ENCODE results near the gene ALAS1.

DNA sequence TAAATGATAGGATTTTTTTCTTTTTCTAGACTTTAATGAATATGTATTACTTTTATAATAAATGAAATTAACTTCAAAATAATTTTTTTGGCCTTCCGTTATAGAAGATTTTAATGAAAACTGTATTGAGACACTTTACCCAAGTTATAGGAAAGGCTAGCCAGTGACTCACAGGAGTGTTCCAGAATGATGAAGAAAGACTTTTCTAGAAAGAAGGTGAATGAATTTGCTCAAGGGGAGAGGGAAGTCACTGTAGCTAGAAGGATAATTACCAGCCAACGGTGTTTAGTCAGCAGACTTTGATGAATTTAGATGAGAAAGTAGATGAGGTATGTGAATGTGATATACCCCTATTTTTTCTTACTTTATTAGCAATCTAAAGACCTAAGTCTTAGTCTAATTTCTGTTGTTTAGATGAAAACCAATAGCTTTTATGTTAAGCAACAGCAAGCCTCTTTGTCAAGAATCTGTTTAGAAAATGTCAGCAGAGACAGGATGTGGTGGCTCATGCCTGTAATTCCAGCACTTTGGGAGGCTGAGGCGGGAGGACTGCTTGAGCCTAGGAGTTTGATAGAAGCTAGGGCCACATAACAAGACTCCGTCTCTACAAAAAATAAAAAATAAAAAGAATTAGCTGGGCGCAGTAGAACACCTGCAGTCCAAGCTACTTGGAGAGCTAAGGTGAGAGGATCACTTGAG lies 3.2 kb downstream of the ALAS1 start:
- TF ChIP-seq POLR2A (IDR thresholded peaks at IDR 0.05) (no peak), POLR2AphosphoS5 (IDR thresholded peaks at IDR 0.05) (no peak)
- TF ChIP-seq, protein P1, sequence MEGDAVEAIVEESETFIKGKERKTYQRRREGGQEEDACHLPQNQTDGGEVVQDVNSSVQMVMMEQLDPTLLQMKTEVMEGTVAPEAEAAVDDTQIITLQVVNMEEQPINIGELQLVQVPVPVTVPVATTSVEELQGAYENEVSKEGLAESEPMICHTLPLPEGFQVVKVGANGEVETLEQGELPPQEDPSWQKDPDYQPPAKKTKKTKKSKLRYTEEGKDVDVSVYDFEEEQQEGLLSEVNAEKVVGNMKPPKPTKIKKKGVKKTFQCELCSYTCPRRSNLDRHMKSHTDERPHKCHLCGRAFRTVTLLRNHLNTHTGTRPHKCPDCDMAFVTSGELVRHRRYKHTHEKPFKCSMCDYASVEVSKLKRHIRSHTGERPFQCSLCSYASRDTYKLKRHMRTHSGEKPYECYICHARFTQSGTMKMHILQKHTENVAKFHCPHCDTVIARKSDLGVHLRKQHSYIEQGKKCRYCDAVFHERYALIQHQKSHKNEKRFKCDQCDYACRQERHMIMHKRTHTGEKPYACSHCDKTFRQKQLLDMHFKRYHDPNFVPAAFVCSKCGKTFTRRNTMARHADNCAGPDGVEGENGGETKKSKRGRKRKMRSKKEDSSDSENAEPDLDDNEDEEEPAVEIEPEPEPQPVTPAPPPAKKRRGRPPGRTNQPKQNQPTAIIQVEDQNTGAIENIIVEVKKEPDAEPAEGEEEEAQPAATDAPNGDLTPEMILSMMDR (IDR thresholded peaks at IDR 0.05): no peak
